Neutrophil (primary cell): ENCODE results near the gene NOX5.

ENCODE experiments used
- H3K27ac ChIP-seq: fragments of 200-600 bp; sonication (generic); 2 replicates; pipeline ENCODE4 v1.5.1; 2016; ENCODE audit warnings: mild to moderate bottlenecking, moderate library complexity
- H3K27me3 ChIP-seq: fragments of 200-600 bp; sonication (generic); 2 replicates; pipeline ENCODE4 v1.6.0; 2016; ENCODE audit warnings: mild to moderate bottlenecking
- H3K36me3 ChIP-seq: fragments of 200-600 bp; sonication (generic); 2 replicates; pipeline ENCODE4 v1.5.1; 2017
- H3K4me1 ChIP-seq, 2 experiments: fragments of 200-600 bp in 1 of 2; sonication (generic) in 1 of 2; 1 replicate in 1 of 2; 2 replicates in 1 of 2; pipeline versions ENCODE4 v1.5.1 to v1.6.1; 2013 to 2016; ENCODE audit warnings: low read depth in 1 of 2, low read length in 1 of 2, mild to moderate bottlenecking in 1 of 2, moderate library complexity in 1 of 2; ENCODE audit not compliant: control insufficient read depth in 1 of 2, insufficient read depth in 1 of 2
- H3K4me3 ChIP-seq, 2 experiments: fragments of 200-600 bp in 1 of 2; sonication (generic) in 1 of 2; 1 replicate in 1 of 2; 2 replicates in 1 of 2; pipeline ENCODE4 v1.5.1; 2013 to 2016; ENCODE audit warnings: low read depth in 1 of 2, low read length in 1 of 2, mild to moderate bottlenecking in 1 of 2, moderate library complexity in 1 of 2
- H3K9me3 ChIP-seq: fragments of 200-600 bp; sonication (generic); 2 replicates; pipeline ENCODE4 v1.5.1; 2016
- CTCF ChIP-seq: fragments of 200-600 bp; sonication (generic); IDR thresholded peaks from 2 replicates; pipeline ENCODE4 v1.5.1; 2016; ENCODE audit warnings: antibody characterized with exemption

The NOX5 gene

GRCh38 chr15:69105451-69105985, 91.0 kb downstream of the NOX5 start:
- no peak for TF ChIP-seq CTCF
- Histone ChIP-seq H3K4me3 (no peak overlapping the region), H3K9me3 (no peaks in the 10 kb centered on the region), H3K36me3 (no peaks in the 10 kb centered on the region), H3K27me3 (peaks cover 7% of the 10 kb centered on the region), H3K4me1 (no peaks in the 10 kb centered on the region), H3K27ac (no peak overlapping the region)

GRCh38 chr15:69107025-69107620, 92.6 kb downstream of the NOX5 start:
- H3K27me3 ChIP-seq, result peaks cover 7% of the 10 kb centered on the region
- no peak overlapping the region for H3K27ac ChIP-seq
- no peaks in the 10 kb centered on the region for H3K4me1 ChIP-seq
- no peaks in the 10 kb centered on the region for H3K9me3 ChIP-seq
- H3K4me3 ChIP-seq, result no peak overlapping the region
- no peaks in the 10 kb centered on the region for H3K36me3 ChIP-seq
- TF ChIP-seq CTCF, result no peak
